SU-DHL-6 (cell line): ENCODE results near the gene CARD11.

Experiments
- H2AFZ ChIP-seq: fragments of 200-600 bp; sonication (generic); 2 replicates; pipeline ENCODE4 v1.6.1; 2014; ENCODE audit warnings: low read depth, mild to moderate bottlenecking, moderate library complexity, mixed read lengths, antibody characterized with exemption, low read length; ENCODE audit not compliant: severe bottlenecking
- H3F3A ChIP-seq: fragments of 200-600 bp; shearing (Covaris generic); 2 replicates; pipeline ENCODE4 v1.6.0; 2016; ENCODE audit warnings: antibody characterized with exemption, mild to moderate bottlenecking; ENCODE audit not compliant: insufficient read depth
- H3K27ac ChIP-seq: fragments of 200-600 bp; sonication (generic); 2 replicates; pipeline ENCODE4 v1.5.1; 2016; ENCODE audit warnings: low read depth, mild to moderate bottlenecking, low read length, moderate library complexity, mixed read lengths
- H3K27me3 ChIP-seq: fragments of 200-600 bp; sonication (generic), shearing (Covaris generic); 2 replicates; pipeline ENCODE4 v1.6.0; 2014; ENCODE audit warnings: mild to moderate bottlenecking, low read length
- H3K36me3 ChIP-seq: fragments of 200-600 bp; sonication (generic); 2 replicates; pipeline ENCODE4 v1.6.1; 2014; ENCODE audit warnings: mild to moderate bottlenecking, low read length, mixed read lengths
- H3K4me2 ChIP-seq: fragments of 300-600, 200-600 bp; shearing (Covaris generic), sonication (generic); 2 replicates; pipeline ENCODE4 v1.6.0; 2014; ENCODE audit warnings: low read length, low read depth, mild to moderate bottlenecking; ENCODE audit not compliant: poor library complexity, severe bottlenecking
- H3K4me3 ChIP-seq: fragments of 200-600 bp; sonication (generic); 2 replicates; pipeline ENCODE4 v1.5.1; 2014; ENCODE audit warnings: antibody characterized with exemption, low read length, mild to moderate bottlenecking, mixed read lengths; ENCODE audit not compliant: insufficient read depth, poor library complexity, severe bottlenecking
- H3K79me2 ChIP-seq: fragments of 200-600 bp; sonication (generic); 2 replicates; pipeline ENCODE4 v1.6.1; 2014; ENCODE audit warnings: mild to moderate bottlenecking, low read length, moderate library complexity; ENCODE audit not compliant: insufficient read depth
- H3K9ac ChIP-seq: fragments of 200-600 bp; sonication (generic); 2 replicates; pipeline ENCODE4 v1.7.0; 2014; ENCODE audit warnings: mild to moderate bottlenecking, low read length
- H3K9me2 ChIP-seq: fragments of 200-600 bp; sonication (generic); replicated peaks from 2 replicates; pipeline ENCODE4 v1.6.1; 2014; ENCODE audit warnings: low read length; ENCODE audit not compliant: insufficient read depth
- H3K9me3 ChIP-seq: fragments of 200-600 bp; sonication (generic); 2 replicates; pipeline ENCODE4 v1.6.1; 2014; ENCODE audit warnings: low read length, mixed read lengths; ENCODE audit not compliant: insufficient read depth
- H4K20me1 ChIP-seq: fragments of 200-600 bp; sonication (generic); 2 replicates; pipeline ENCODE4 v1.6.1; 2014; ENCODE audit warnings: low read depth, mild to moderate bottlenecking, antibody characterized with exemption, low read length, moderate library complexity, mixed read lengths
- EZH2phosphoT487 ChIP-seq: fragments of 200-600 bp; sonication (generic), shearing (Covaris generic); conservative IDR thresholded peaks from 2 replicates; pipeline ENCODE4 v1.6.1; 2018; ENCODE audit warnings: mild to moderate bottlenecking, antibody characterized with exemption, low read length, moderate library complexity, mixed read lengths
- TF ChIP-seq, protein P1 (sequence below): fragments of 200-600 bp; sonication (generic); IDR thresholded peaks from one replicate; pipeline ENCODE4 v1.5.1; 2017; ENCODE audit warnings: antibody characterized with exemption, mild to moderate bottlenecking, low read length, moderate library complexity; ENCODE audit not compliant: insufficient read depth, poor library complexity, severe bottlenecking

Gene CARD11

DNA sequence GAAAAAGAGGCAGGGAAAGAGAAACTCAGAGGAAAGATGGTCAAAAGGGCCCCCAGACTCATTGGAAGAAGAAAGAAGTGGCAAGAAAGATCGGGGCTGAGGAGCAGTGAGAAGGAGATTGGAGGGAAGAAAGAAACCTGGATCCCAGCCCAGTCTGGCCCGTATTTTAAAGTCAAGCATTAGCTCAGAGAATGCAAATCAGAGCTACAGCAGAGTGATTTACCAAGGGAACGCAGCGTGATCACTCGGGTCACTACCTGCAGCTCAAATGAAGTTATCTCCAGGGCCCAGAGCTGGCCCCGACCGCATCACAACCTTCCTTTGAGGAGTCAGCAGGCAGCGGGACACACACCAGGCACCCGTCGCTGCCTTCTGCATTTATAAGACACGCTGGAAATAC lies 72.8 kb downstream of the CARD11 start:
- Histone ChIP-seq H3K27me3 (no peaks in the 10 kb centered on the region), H3K4me3 (no peak overlapping the region), H3F3A (0 out of 2 replicates have a peak, but pooled peaks cover 5% of the 10 kb centered on the region), H3K9ac (no peak overlapping the region), H3K4me2 (no peak overlapping the region), H3K9me3 (no peaks in the 10 kb centered on the region; the same call in 1 of the 2 replicates), H3K36me3 (no peaks in the 10 kb centered on the region), H3K9me2 (no peaks in the 10 kb centered on the region), H3K79me2 (0 out of 2 replicates have a peak, but pooled peaks cover 5% of the 10 kb centered on the region), H4K20me1 (no peaks in the 10 kb centered on the region), H3K27ac (no peak overlapping the region), H2AFZ (no peak overlapping the region)
- TF ChIP-seq, protein P1, sequence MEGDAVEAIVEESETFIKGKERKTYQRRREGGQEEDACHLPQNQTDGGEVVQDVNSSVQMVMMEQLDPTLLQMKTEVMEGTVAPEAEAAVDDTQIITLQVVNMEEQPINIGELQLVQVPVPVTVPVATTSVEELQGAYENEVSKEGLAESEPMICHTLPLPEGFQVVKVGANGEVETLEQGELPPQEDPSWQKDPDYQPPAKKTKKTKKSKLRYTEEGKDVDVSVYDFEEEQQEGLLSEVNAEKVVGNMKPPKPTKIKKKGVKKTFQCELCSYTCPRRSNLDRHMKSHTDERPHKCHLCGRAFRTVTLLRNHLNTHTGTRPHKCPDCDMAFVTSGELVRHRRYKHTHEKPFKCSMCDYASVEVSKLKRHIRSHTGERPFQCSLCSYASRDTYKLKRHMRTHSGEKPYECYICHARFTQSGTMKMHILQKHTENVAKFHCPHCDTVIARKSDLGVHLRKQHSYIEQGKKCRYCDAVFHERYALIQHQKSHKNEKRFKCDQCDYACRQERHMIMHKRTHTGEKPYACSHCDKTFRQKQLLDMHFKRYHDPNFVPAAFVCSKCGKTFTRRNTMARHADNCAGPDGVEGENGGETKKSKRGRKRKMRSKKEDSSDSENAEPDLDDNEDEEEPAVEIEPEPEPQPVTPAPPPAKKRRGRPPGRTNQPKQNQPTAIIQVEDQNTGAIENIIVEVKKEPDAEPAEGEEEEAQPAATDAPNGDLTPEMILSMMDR = no peak
- no peak for TF ChIP-seq EZH2phosphoT487

DNA sequence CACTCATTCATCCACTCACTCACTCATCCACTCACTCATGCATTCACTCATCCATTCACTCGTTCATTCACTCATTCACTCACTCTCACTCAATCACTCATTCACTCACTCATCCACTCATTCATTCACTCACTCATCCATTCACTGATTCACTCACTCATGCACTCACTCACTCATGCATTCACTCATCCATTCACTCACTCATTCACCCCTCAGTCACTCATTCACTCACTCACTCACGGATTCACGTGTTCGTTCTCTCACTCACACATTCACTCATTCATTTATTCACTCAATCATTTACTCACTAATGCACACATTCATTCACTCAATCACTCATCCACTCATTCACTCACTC lies 73.4 kb downstream of the CARD11 start:
- TF ChIP-seq, protein P1 = no peak
- no peak for TF ChIP-seq EZH2phosphoT487
- Histone ChIP-seq H3K9me2 (no peaks in the 10 kb centered on the region), H3K4me2 (no peak overlapping the region), H3K36me3 (no peaks in the 10 kb centered on the region), H3K27me3 (no peaks in the 10 kb centered on the region), H3K9ac (no peak overlapping the region), H2AFZ (no peak overlapping the region), H3K27ac (no peak overlapping the region), H3F3A (0 out of 2 replicates have a peak, but pooled peaks cover 5% of the 10 kb centered on the region), H3K4me3 (no peak overlapping the region), H3K79me2 (0 out of 2 replicates have a peak, but pooled peaks cover 5% of the 10 kb centered on the region), H4K20me1 (no peaks in the 10 kb centered on the region), H3K9me3 (no peaks in the 10 kb centered on the region; the same call in 1 of the 2 replicates)

DNA sequence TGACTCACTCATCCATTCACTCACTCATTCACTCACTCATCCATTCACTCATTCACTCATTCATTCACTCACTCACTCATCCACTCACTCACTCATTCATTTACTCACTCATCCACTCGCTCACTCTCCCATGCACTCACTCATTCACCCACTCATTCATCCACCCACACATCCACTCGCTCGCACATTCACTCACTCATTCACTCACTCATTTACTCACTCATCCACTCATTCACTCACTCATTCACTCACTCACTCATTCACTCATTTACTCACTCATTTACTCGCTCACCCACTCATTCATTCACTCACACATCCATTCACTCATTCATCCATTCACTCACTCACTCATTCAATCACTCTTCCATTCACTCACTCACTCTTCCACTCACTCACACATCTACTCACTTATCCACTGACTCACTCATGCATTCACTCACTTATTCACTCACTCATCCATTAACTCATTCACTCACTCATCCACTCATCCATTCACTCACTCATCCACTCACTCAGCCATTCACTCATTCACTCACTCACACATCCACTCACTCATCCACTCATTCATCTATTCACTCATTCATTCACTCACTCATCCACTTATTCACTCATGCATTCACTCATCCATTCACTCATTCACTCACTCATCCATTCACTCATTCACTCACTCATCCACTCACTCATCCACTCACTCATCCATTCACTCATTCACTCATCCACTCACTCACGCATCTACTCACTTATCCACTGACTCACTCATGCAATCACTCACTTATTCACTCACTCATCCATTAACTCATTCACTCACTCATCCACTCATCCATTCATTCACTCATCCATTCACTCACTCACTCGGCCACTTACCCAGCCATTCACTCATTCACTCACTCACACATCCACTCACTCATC lies 74.0 kb downstream of the CARD11 start:
- Histone ChIP-seq H2AFZ (no peak overlapping the region), H3K79me2 (0 out of 2 replicates have a peak, but pooled peaks cover under 1% of the 10 kb centered on the region), H4K20me1 (no peaks in the 10 kb centered on the region), H3K4me3 (no peak overlapping the region), H3K36me3 (no peaks in the 10 kb centered on the region), H3K9me3 (no peaks in the 10 kb centered on the region; the same call in 1 of the 2 replicates), H3K27ac (no peak overlapping the region), H3F3A (0 out of 2 replicates have a peak, but pooled peaks cover 5% of the 10 kb centered on the region), H3K27me3 (no peaks in the 10 kb centered on the region), H3K4me2 (no peak overlapping the region), H3K9me2 (no peaks in the 10 kb centered on the region), H3K9ac (no peak overlapping the region)
- TF ChIP-seq EZH2phosphoT487 = no peak
- TF ChIP-seq, protein P1 = no peak
